T-cell (primary cell): ENCODE measurements around the gene ACER3. TPM values are rescaled to one million over a fixed set of nuclear protein-coding genes. Genes with fewer than 3 reads are reported as not detected.

Experiments used
- ATAC-seq, 4 experiments: fragments of 200-7000 bp in 3 of 4; fragments of 150-1000 bp in 1 of 4; cut with Tn5 transposase; replicated peaks in 1 of 4; 1 replicate in 3 of 4; 2 replicates in 1 of 4; pipeline ENCODE4 v1.10.0; 2021; ENCODE audit warnings: moderate library complexity in 3 of 4, mild to moderate bottlenecking in 2 of 4, moderate number of reproducible peaks in 1 of 4
- CTCF ChIA-PET, 2 donors: fragments of 300-600 bp; sonication (Branson Sonifier 250); formaldehyde crosslinking; loops; one replicate each; lab custom pipeline; 2022; ENCODE audit warnings: antibody characterized with exemption in 2 of 2; lab: Charles Lee
- POLR2A ChIA-PET, 2 donors: fragments of 300-600 bp; sonication (Branson Sonifier 250); formaldehyde crosslinking; loops; one replicate each; lab custom pipeline; 2022; ENCODE audit warnings: antibody characterized with exemption in 2 of 2; lab: Charles Lee
- DNase-seq, 35 experiments: peaks; one replicate each; pipeline versions ENCODE4 v3.0.0 to v3.0.0-alpha.2; 2013 to 2023
- H3K27ac ChIP-seq: one replicate; pipeline ENCODE4 v1.5.1; 2013; ENCODE audit warnings: low read length
- H3K27me3 ChIP-seq, 2 experiments: replicated peaks in 1 of 2; 1 replicate in 1 of 2; 2 replicates in 1 of 2; pipeline versions ENCODE4 v1.6.1 to v1.7.0; 2013; ENCODE audit warnings: low read length in 1 of 2, mixed read lengths in 1 of 2; ENCODE audit not compliant: control insufficient read depth in 2 of 2, insufficient read depth in 2 of 2; ENCODE audit errors: extremely low read depth in 1 of 2
- H3K36me3 ChIP-seq, 2 donors: 1 replicate in 1 of 2; 2 replicates in 1 of 2; pipeline versions ENCODE4 v1.6.1 to v1.7.0; 2013; ENCODE audit warnings: low read length in 1 of 2; ENCODE audit not compliant: control insufficient read depth in 2 of 2, insufficient read depth in 1 of 2; ENCODE audit errors: extremely low read depth in 1 of 2
- H3K4me1 ChIP-seq, 2 experiments: 1 replicate in 1 of 2; 2 replicates in 1 of 2; pipeline versions ENCODE4 v1.6.1 to v1.7.0; 2013; ENCODE audit warnings: low read length in 2 of 2, mixed read lengths in 1 of 2; ENCODE audit not compliant: insufficient read depth in 2 of 2, control insufficient read depth in 1 of 2; ENCODE audit errors: extremely low read depth in 1 of 2
- H3K4me3 ChIP-seq, 2 donors: 1 replicate in 1 of 2; 2 replicates in 1 of 2; pipeline versions ENCODE4 v1.5.1 to v1.7.0; 2013; ENCODE audit warnings: mild to moderate bottlenecking in 2 of 2, low read length in 1 of 2, moderate library complexity in 1 of 2; ENCODE audit not compliant: control insufficient read depth in 1 of 2; ENCODE audit errors: extremely low read depth in 1 of 2
- H3K9me3 ChIP-seq: 2 replicates; pipeline ENCODE4 v1.7.0; 2013
- H3K27ac Mint-ChIP-seq, 2 donors: one replicate each; pipeline ENCODE4 v1.8.0; 2020 to 2021; ENCODE audit warnings: mild to moderate bottlenecking in 2 of 2, mixed read lengths in 2 of 2
- H3K27me3 Mint-ChIP-seq, 2 donors: one replicate each; pipeline ENCODE4 v1.8.0; 2021 to 2022; ENCODE audit warnings: mixed read lengths in 2 of 2
- H3K36me3 Mint-ChIP-seq: one replicate; pipeline ENCODE4 v1.8.0; 2021; ENCODE audit warnings: mixed read lengths
- H3K4me1 Mint-ChIP-seq, 3 donors: one replicate each; pipeline ENCODE4 v1.8.0; 2020 to 2022; ENCODE audit warnings: mixed read lengths in 3 of 3, mild to moderate bottlenecking in 1 of 3
- H3K4me3 Mint-ChIP-seq, 3 donors: one replicate each; pipeline ENCODE4 v1.8.0; 2020 to 2022; ENCODE audit warnings: mild to moderate bottlenecking in 3 of 3, mixed read lengths in 3 of 3, moderate library complexity in 3 of 3
- H3K9me3 Mint-ChIP-seq, 3 donors: one replicate each; pipeline ENCODE4 v1.8.0; 2020 to 2022; ENCODE audit warnings: mixed read lengths in 3 of 3
- WGBS: methylation state at CpG from one replicate; pipeline ENCODE4 v1.1.5; 2013; ENCODE audit warnings: missing lambda C conversion rate; ENCODE audit not compliant: insufficient coverage; 5-methylcytosine and 5-hydroxymethylcytosine counted together
- total RNA-seq, 35 experiments: library from RNA in 6 of 35; stranded (reverse) in 6 of 35; fragments of 120-200 nt in 1 of 35; gene quantifications; one replicate each; pipeline versions ENCODE4 v1.2.1 to v1.2.4 and lab custom pipeline; 2013 to 2026

The ACER3 gene
- total RNA-seq, 5 donors from 2014 or later (not counting 1 experiment from before 2014, with no cell fraction given): 4.3 to 9.0 (median 5.2) TPM

DNA sequence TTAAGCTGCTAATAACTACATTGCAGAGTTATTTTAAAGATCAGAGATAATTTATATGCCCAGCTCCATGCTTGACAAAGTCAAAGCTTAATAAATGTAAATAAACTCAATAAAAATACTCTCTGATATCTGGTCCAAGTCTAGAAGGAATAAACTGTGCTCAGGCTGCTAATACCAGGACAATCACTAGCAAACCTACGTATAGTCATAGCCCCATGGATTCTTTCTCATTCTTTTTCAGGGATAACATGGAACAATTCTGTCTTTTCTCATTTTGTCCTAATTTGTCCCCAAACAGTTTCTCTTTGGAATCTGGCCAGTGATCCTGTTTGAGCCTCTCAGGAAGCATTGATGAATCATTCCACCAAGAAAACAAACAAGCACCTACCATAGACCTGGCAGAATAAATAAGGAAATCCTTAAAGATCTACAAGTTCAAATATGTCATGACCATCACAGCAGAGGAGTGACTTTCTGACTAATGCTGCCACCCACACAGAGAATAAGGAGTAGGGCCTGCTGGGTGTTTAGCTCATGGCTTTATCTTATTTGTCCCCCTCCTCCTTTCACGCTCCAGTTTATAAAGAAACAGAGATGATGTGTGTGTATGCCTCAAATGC is 159.4 kb downstream of the ACER3 start:
- CTCF ChIA-PET: no interaction called here
- H3K27ac ChIP-seq: no peak overlapping the region

DNA sequence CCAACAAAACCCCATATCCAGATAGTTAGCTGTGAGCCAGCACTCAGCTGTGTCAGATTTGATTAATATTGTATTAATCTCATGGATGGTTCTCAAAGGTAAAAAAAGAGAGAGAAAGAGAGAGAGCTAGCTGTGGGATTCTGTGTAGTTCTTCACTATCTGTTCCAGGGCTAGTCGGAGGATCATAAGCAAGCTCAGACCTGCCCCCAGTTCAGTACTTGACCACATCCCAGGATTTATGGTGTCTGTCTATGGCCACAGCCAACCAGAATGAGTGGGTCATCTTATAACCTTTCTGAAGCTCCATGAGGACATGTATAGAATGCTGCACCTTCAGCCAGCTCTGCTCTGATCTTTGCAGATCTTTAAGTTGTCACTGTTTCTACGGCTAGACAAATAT is 160.0 kb downstream of the ACER3 start:
- Histone ChIP-seq H3K27me3 (no peaks in the 10 kb centered on the region), H3K4me3 (no peak overlapping the region), H3K27ac (no peak overlapping the region), H3K4me1 (no peaks in the 10 kb centered on the region), H3K9me3 (no peaks in the 10 kb centered on the region), H3K36me3 (no peaks in the 10 kb centered on the region)
- H3K9me3 Mint-ChIP-seq: no peaks in the 10 kb centered on the region
- peaks cover 26% of the 10 kb centered on the region for H3K36me3 Mint-ChIP-seq
- H3K4me1 Mint-ChIP-seq: peaks cover 0 to 2% (median 0%) of the 10 kb centered on the region in 3 donors
- CTCF ChIA-PET: interaction anchor here in 1 of 2 donors (0.6 kb wide), 1 partner anchor 8 kb away, joined by 4 read pairs; no protein-coding TSS in a partner anchor
- POLR2A ChIA-PET: no interaction called here
- H3K4me3 Mint-ChIP-seq: no peak overlapping the region
- WGBS: 100% methylated on average over 1 of the region's 2 CpGs
- DNase-seq (no peak), ATAC-seq (no peak)
- no peak overlapping the region for H3K27ac Mint-ChIP-seq
- H3K27me3 Mint-ChIP-seq: no peaks in the 10 kb centered on the region

More for the DNA sequence above, 159.4 kb downstream of the ACER3 start:
- Mint-ChIP-seq H3K4me1 (peaks cover 0 to 2% (median 0%) of the 10 kb centered on the region in 3 donors), H3K27ac (no peak overlapping the region), H3K36me3 (peaks cover 26% of the 10 kb centered on the region), H3K27me3 (no peaks in the 10 kb centered on the region), H3K9me3 (no peaks in the 10 kb centered on the region), H3K4me3 (no peak overlapping the region)
- H3K36me3 ChIP-seq: no peaks in the 10 kb centered on the region
- no peaks in the 10 kb centered on the region for H3K4me1 ChIP-seq
- DNase-seq (no peak), ATAC-seq (no peak)
- no peaks in the 10 kb centered on the region for H3K9me3 ChIP-seq
- 100% methylated on average over 1 of the region's 2 CpGs for WGBS
- POLR2A ChIA-PET: no interaction called here
- no peak overlapping the region for H3K4me3 ChIP-seq
- no peaks in the 10 kb centered on the region for H3K27me3 ChIP-seq

DNA sequence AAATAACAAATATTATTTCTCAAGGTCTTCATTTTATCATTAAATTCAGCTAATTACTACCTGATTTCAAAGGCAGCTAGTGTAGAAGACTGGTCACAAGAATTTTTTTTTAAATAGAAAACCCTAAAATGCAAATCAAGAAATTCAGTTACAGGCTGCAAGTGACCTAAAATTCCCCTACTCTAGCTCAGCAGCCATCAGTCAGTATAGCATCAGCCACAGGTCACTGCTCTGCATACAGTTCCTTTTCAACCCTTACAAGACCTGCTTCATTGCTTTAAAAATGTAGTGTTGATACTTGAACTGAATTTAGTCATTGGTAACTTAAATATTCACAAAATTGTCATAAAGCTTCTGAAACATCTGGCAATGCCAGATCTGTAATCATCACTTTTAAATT is 164.0 kb downstream of the ACER3 start:
- DNase-seq (no peak), ATAC-seq (no peak)
- Histone ChIP-seq H3K4me3 (no peak overlapping the region), H3K27me3 (peaks cover 0 to 5% of the 10 kb centered on the region in 2 experiments), H3K36me3 (no peaks in the 10 kb centered on the region), H3K9me3 (no peaks in the 10 kb centered on the region), H3K4me1 (no peaks in the 10 kb centered on the region), H3K27ac (no peak overlapping the region)
- no peak overlapping the region for H3K27ac Mint-ChIP-seq
- CTCF ChIA-PET: interaction anchor here in 1 of 2 donors (0.6 kb wide), 1 partner anchor 23 kb away, joined by 5 read pairs; no protein-coding TSS in a partner anchor
- peaks cover 15% of the 10 kb centered on the region for H3K36me3 Mint-ChIP-seq
- POLR2A ChIA-PET: no interaction called here
- no peak overlapping the region for H3K4me3 Mint-ChIP-seq
- no peaks in the 10 kb centered on the region for H3K4me1 Mint-ChIP-seq
- H3K27me3 Mint-ChIP-seq: peaks cover 15 to 17% of the 10 kb centered on the region in 2 donors
- no peaks in the 10 kb centered on the region for H3K9me3 Mint-ChIP-seq

DNA sequence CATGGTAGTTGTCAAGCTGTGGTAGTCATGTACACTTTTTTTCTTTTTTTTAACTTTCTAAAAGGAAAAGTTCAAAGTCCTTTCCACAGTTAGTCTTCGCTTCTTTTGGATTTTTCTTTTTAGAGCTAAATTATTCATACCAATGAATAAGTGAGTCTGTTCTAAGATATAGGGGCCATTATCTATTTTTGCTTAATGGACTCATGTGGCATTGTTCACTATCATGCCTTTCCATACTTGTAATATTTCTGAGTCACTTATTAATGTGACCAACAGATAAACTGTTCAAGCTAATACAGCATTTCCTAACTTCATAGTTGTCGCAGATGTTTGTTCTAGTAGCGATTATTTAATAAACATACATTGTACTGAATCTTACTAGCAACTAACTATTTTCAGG is 165.5 kb downstream of the ACER3 start:
- DNase-seq: no peak
- H3K9me3 Mint-ChIP-seq: no peaks in the 10 kb centered on the region
- peaks cover 3% of the 10 kb centered on the region for H3K36me3 Mint-ChIP-seq
- no CpG with 5 or more reads among the region's 3 CpGs for WGBS
- ChIA-PET POLR2A (no interaction called here), CTCF (no interaction called here)
- Histone ChIP-seq H3K9me3 (no peaks in the 10 kb centered on the region), H3K27ac (no peak overlapping the region), H3K27me3 (peaks cover 0 to 13% of the 10 kb centered on the region in 2 experiments), H3K36me3 (no peaks in the 10 kb centered on the region), H3K4me3 (no peak overlapping the region), H3K4me1 (no peaks in the 10 kb centered on the region)
- H3K27ac Mint-ChIP-seq: no peak overlapping the region
- no peaks in the 10 kb centered on the region for H3K4me1 Mint-ChIP-seq
- no peak for ATAC-seq
- H3K27me3 Mint-ChIP-seq: peaks cover 30 to 31% of the 10 kb centered on the region in 2 donors
- H3K4me3 Mint-ChIP-seq: no peak overlapping the region

DNA sequence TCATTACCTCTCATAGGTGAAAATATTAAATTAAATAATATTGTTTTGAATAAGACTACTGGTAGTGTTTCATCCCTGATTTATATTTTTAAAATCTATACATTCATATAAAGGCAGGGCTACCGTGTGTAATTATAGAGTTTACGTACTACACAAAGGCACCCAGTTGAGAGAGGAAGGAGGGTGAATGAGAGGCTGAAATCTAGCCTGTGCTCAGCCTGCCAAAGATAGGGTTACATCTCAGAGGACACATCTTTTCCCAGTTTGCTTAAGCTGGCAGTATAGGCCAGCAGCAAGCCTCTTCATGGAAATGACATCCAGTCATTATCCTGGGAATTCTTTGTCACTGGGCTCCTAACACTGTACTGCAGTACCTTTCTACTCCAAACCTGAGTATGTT is 166.0 kb downstream of the ACER3 start:
- Histone ChIP-seq H3K4me3 (no peak overlapping the region), H3K4me1 (no peaks in the 10 kb centered on the region), H3K27ac (no peak overlapping the region), H3K36me3 (no peaks in the 10 kb centered on the region), H3K27me3 (peaks cover 0 to 18% of the 10 kb centered on the region in 2 experiments), H3K9me3 (no peaks in the 10 kb centered on the region)
- ChIA-PET CTCF (interaction anchor here in 1 of 2 donors (1.1 kb wide), 1 partner anchor 109 kb away, joined by 3 read pairs; no protein-coding TSS in a partner anchor), POLR2A (no interaction called here)
- Mint-ChIP-seq H3K4me3 (no peak overlapping the region), H3K9me3 (no peaks in the 10 kb centered on the region), H3K27ac (no peak overlapping the region), H3K27me3 (peaks cover 33 to 35% of the 10 kb centered on the region in 2 donors), H3K36me3 (peaks cover 2% of the 10 kb centered on the region), H3K4me1 (no peaks in the 10 kb centered on the region)
- 100% methylated on average over 2 of the region's 2 CpGs for WGBS
- ATAC-seq (no peak), DNase-seq (no peak)

DNA sequence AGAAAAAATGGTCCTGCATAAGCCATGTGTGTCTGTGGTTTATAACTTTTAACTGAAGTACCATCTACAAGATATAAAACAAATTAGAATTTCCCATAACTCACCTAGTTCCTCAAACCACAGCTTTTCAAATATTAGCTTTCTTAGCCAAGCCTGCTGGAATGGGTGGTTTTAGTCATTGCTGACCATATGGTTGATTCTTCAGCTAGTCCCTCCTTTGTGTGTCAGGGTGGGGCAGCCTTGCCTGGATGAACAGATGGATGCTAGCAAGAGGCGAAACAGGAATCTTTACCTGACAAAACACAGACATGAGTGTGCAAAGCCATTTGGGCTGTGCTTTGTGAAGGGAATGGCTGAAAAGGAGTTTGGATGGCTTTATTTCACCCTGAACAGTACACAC is 166.6 kb downstream of the ACER3 start:
- CTCF ChIA-PET: interaction anchor here (0.5 to 1.1 kb wide), 2 partner anchors 109 to 561 kb away, joined by 3 read pairs; no protein-coding TSS in a partner anchor
- no CpG with 5 or more reads among the region's 1 CpG for WGBS
- ATAC-seq: no peak
- no peaks in the 10 kb centered on the region for H3K36me3 ChIP-seq
- Mint-ChIP-seq H3K4me3 (no peak overlapping the region), H3K9me3 (no peaks in the 10 kb centered on the region), H3K36me3 (no peaks in the 10 kb centered on the region), H3K4me1 (no peaks in the 10 kb centered on the region), H3K27ac (no peak overlapping the region), H3K27me3 (peaks cover 33 to 35% of the 10 kb centered on the region in 2 donors)
- peaks cover 0 to 18% of the 10 kb centered on the region in 2 experiments for H3K27me3 ChIP-seq
- POLR2A ChIA-PET: no interaction called here
- H3K9me3 ChIP-seq: no peaks in the 10 kb centered on the region
- H3K27ac ChIP-seq: no peak overlapping the region
- H3K4me3 ChIP-seq: no peak overlapping the region
- DNase-seq: no peak
- H3K4me1 ChIP-seq: no peaks in the 10 kb centered on the region
